Calu3 (cell line): ENCODE data around the gene ADAM11. TPM values are rescaled to one million over a fixed set of nuclear protein-coding genes. Genes with fewer than 3 reads are reported as not detected.
A peak's percentile ranks its signal among the peaks of the same experiment; 100 is the strongest.

ENCODE experiments used
- BruUV-seq: library from RNA; stranded (reverse); fragments of 400-500 nt; replicated peaks from 2 replicates; lab custom pipeline; 2021; lab: Mats Ljungman, UMichigan
- CTCF ChIA-PET: fragments of 300-600 bp; sonication (Branson Sonifier 250); formaldehyde crosslinking; loops from one replicate; lab custom pipeline; 2022; ENCODE audit warnings: antibody characterized with exemption; lab: Charles Lee
- DNase-seq: peaks from one replicate; pipeline ENCODE4 v3.0.0; 2022
- H3K27ac Mint-ChIP-seq: one replicate; pipeline ENCODE4 v1.8.0; 2022; ENCODE audit warnings: mixed read lengths; ENCODE audit not compliant: unreplicated experiment
- H3K27me3 Mint-ChIP-seq: one replicate; pipeline ENCODE4 v1.8.0; 2022; ENCODE audit warnings: mixed read lengths; ENCODE audit not compliant: unreplicated experiment
- H3K36me3 Mint-ChIP-seq: one replicate; pipeline ENCODE4 v1.8.0; 2022; ENCODE audit warnings: mild to moderate bottlenecking, moderate library complexity, mixed read lengths; ENCODE audit not compliant: insufficient read depth, unreplicated experiment
- H3K4me1 Mint-ChIP-seq: one replicate; pipeline ENCODE4 v1.8.0; 2022; ENCODE audit warnings: mild to moderate bottlenecking, low read depth, mixed read lengths; ENCODE audit not compliant: unreplicated experiment
- H3K4me3 Mint-ChIP-seq: one replicate; pipeline ENCODE4 v1.8.0; 2022; ENCODE audit warnings: mild to moderate bottlenecking, low read depth, moderate library complexity, mixed read lengths; ENCODE audit not compliant: unreplicated experiment
- H3K9me3 Mint-ChIP-seq: one replicate; pipeline ENCODE4 v1.8.0; 2022; ENCODE audit warnings: low read depth, mixed read lengths; ENCODE audit not compliant: unreplicated experiment
- intact Hi-C: fragments of 100-400 bp; cut with micrococcal nuclease; formaldehyde crosslinking; loops from one replicate; pipeline ENCODE4 v1.10.0; 2022; ENCODE audit not compliant: unreplicated experiment
- total RNA-seq: library from RNA; stranded (reverse); gene quantifications from 2 replicates; pipeline ENCODE4 v1.2.3, GENCODE V29; 2022
- TF ChIP-seq, protein P1 (sequence below): fragments of 200-600 bp; IDR thresholded peaks from one replicate; pipeline ENCODE4 v1.8.0; 2022; ENCODE audit warnings: antibody characterized with exemption; ENCODE audit not compliant: unreplicated experiment

ADAM11 gene
- total RNA-seq, 1 experiment from 2014 or later = 0.57 TPM

DNA sequence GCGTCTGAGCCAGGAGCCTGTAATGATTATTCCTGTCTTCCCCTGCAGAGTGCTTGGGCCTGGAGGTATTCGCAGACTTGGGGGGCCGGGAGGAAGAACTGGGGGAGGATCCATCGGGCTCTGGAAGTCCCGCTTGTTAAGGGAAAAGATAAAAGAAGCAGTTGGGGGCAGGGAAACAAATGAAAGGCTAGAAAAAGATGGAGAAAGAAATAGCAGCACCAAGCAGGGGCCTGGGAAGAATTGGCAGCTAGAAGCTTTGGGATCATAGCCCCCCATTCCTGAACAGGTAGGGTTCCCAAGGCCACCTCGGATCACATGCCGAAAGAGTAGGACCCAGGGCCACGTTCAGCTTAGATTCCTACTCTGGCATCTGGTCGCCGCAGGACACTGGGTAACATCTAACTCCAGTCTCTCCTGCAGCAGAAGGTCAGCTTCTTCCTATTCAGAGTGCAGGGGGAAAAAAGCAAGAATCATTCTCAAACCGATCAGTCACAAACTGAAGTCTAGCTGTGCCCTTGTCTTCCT, 23.6 kb downstream of the ADAM11 start:
- no peak overlapping the region for H3K4me3 Mint-ChIP-seq
- no peaks in the 10 kb centered on the region for H3K9me3 Mint-ChIP-seq
- H3K36me3 Mint-ChIP-seq = peaks cover 24% of the 10 kb centered on the region
- CTCF ChIA-PET = interaction anchor here (1.0 kb wide), 1 partner anchor 21 kb away, joined by 3 read pairs; no protein-coding TSS in a partner anchor
- peaks cover 18% of the 10 kb centered on the region for H3K27me3 Mint-ChIP-seq
- H3K27ac Mint-ChIP-seq = no peak overlapping the region
- intact Hi-C loops = no loop called here
- no TSS peak for BruUV-seq
- TF ChIP-seq, protein P1, sequence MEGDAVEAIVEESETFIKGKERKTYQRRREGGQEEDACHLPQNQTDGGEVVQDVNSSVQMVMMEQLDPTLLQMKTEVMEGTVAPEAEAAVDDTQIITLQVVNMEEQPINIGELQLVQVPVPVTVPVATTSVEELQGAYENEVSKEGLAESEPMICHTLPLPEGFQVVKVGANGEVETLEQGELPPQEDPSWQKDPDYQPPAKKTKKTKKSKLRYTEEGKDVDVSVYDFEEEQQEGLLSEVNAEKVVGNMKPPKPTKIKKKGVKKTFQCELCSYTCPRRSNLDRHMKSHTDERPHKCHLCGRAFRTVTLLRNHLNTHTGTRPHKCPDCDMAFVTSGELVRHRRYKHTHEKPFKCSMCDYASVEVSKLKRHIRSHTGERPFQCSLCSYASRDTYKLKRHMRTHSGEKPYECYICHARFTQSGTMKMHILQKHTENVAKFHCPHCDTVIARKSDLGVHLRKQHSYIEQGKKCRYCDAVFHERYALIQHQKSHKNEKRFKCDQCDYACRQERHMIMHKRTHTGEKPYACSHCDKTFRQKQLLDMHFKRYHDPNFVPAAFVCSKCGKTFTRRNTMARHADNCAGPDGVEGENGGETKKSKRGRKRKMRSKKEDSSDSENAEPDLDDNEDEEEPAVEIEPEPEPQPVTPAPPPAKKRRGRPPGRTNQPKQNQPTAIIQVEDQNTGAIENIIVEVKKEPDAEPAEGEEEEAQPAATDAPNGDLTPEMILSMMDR = no peak
- H3K4me1 Mint-ChIP-seq = no peaks in the 10 kb centered on the region
- no peak for DNase-seq

DNA sequence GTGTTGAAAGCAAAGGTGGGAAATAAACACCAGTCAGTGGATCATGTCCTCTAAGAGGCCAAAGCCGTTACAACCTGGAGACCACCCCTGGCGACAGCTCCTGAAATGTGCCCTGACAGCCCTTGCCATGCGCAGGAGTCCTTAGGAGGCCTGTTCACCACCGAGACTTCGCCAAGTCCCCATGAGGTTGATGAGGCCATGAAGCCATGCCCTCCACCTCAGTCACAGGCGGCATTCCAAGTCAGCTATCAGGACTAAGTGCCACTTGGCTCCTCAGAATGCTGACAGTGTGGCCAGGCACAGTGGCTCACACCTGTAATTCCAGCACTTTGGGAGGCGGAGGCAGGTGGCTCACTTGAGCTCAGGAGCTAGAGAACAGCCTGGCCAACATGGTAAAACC, 27.1 kb downstream of the ADAM11 start:
- H3K9me3 Mint-ChIP-seq = no peaks in the 10 kb centered on the region
- H3K36me3 Mint-ChIP-seq = peaks cover 12% of the 10 kb centered on the region
- H3K27ac Mint-ChIP-seq = no peak overlapping the region
- H3K27me3 Mint-ChIP-seq = peaks cover 16% of the 10 kb centered on the region
- CTCF ChIA-PET = interaction anchor here (0.6 to 1.1 kb wide), 2 partner anchors 22 to 37 kb away, joined by 3 to 4 read pairs; no protein-coding TSS in a partner anchor
- intact Hi-C loops = no loop called here
- TF ChIP-seq, protein P1 = no peak
- no peak for DNase-seq
- no peaks in the 10 kb centered on the region for H3K4me1 Mint-ChIP-seq
- no TSS peak for BruUV-seq
- no peak overlapping the region for H3K4me3 Mint-ChIP-seq

DNA sequence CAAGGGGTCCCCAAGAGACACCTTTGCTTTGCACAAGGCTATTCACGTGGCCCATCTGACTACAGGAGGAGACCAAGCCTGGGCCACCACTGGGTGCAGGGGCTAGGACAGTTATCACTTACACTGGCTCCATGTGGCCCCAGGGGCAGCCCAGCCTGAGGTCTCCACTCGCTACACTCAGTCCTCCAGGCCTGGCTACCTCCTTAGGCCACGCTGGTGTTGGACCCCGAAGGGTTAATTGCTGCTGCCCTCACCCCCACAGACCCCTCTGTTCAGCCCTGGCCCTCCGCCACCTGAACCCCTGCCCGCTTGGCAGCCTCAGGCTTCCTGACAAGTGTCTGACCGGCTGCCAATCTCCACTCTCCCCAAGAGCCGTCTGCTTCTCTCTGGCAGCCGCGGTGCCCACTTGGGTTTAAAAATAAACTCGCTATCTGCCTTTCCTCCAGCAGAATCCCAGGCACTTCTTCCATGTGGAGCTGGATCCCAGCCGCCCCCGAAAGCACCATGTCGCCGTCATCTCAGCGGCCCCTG, 27.8 kb downstream of the ADAM11 start:
- CTCF ChIA-PET = interaction anchor here (1.1 kb wide), 1 partner anchor 21 kb away, joined by 3 read pairs; no protein-coding TSS in a partner anchor

DNA sequence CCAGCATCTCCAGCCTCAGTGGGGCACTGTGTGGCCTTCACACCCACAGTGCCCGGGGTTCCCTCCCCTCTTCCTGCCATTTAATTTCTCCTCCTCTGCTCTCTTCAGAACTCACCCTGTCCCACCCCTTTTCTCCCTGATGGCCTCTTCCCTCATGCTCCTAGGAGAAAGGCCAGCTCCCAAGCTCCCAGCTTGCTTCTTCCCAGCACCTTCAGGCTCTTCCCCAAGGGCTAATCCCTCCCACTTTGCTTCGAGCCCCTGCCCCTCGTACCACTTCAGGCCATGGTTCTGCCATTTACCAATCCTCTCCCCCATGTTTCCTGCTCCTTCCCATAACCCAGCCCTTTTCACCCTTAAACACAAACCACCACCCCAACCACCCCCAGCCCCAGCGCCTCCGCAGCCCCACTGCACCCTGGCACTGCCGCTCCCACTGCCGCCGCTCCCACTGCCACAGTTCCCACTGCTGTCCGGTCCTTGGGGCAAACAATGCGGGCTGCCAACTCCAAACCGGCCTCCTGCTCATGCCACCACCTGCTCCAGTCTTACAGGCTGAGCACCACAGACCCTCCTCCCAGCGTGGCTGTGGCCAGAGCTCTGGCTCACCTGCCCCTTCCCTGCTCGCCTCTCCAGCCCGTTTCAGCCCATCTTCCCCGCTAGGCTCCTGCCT, 28.6 kb downstream of the ADAM11 start:
- no peaks in the 10 kb centered on the region for H3K4me1 Mint-ChIP-seq
- DNase-seq = no peak
- no peak overlapping the region for H3K4me3 Mint-ChIP-seq
- H3K9me3 Mint-ChIP-seq = no peaks in the 10 kb centered on the region
- BruUV-seq = no TSS peak
- H3K27me3 Mint-ChIP-seq = peaks cover 16% of the 10 kb centered on the region
- peaks cover 15% of the 10 kb centered on the region for H3K36me3 Mint-ChIP-seq
- peak overlapping the region; percentile 2 for H3K27ac Mint-ChIP-seq
- intact Hi-C loops = no loop called here
- TF ChIP-seq, protein P1 = no peak
- CTCF ChIA-PET = no interaction called here

More for the DNA sequence above, 27.8 kb downstream of the ADAM11 start:
- intact Hi-C loops = no loop called here
- TF ChIP-seq, protein P1 = no peak
- H3K4me1 Mint-ChIP-seq = no peaks in the 10 kb centered on the region
- no TSS peak for BruUV-seq
- no peak overlapping the region for H3K4me3 Mint-ChIP-seq
- H3K9me3 Mint-ChIP-seq = no peaks in the 10 kb centered on the region
- peaks cover 12% of the 10 kb centered on the region for H3K36me3 Mint-ChIP-seq
- H3K27ac Mint-ChIP-seq = peak overlapping the region; percentile 2
- H3K27me3 Mint-ChIP-seq = peaks cover 16% of the 10 kb centered on the region
- DNase-seq = no peak
